Nucleus accumbens (tissue), 56 donors: ENCODE measurements around the gene LPCAT3.
"Not testable (repeated sequence)": the region's sequence is repeated elsewhere in the genome, so short reads cannot be mapped to it uniquely, and the experiment has no call there.

Source experiments
- DNase-seq, 56 donors: peaks; one replicate each; lab custom pipeline; 2025; lab: John Stamatoyannopoulos, UW

The LPCAT3 gene

DNA sequence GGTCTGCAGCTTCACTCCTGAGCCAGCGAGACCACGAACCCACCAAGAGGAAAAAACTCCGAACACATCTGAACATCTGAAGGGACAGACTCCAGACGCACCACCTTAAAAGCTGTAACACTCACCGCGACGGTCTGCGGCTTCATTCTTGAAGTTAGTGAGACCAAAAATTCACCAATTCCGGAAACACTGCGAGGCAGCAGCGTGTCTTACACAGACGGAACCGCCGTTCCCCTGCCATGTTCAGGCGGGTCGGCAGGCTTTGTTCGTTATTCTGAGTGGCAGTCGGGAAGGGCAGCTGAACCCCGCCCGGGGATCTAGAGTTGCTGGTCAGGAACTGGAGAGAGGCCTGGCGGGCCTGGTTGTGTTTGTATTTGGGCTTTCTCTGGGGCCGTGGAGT, 20.3 kb upstream of the LPCAT3 start:
- DNase-seq, result no peak

DNA sequence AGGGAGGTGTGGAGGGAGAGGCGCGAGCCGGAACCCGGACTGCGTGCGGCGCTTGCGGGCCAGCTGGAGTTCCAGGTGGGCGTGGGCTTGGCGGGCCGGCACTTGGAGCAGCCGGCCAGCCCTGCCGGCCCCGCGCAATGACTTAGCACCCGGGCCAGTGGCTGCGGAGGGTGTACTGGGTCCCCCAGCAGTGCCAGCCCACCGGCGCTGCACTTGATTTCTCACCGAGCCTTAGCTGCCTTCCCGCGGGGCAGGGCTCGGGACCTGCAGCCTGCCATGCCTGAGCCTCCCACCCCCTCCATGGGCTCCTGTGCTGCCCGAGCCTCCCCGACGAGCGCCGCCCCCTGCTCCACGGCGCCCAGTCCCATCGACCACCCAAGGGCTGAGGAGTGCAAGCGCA, 19.1 kb upstream of the LPCAT3 start:
- DNase-seq, result not testable (repeated sequence)

DNA sequence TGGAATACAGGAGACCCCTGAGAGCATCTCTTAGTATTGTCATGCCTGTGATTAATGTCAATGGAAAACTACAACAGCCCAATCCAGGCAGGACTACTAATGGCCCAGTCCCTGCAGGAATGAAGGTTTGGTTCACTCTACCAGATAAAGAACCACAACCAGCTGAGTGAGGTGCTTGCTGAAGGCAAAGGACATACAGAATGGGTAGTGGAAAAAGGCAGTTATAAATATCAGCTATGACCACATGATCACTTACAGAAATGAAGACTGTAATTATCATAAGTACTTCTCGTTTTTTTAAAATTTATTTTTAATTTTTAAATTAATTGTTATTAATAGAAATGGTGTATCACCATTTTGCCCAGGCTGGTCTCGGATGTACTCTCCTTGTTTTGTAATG, 17.2 kb upstream of the LPCAT3 start:
- DNase-seq, result no peak

DNA sequence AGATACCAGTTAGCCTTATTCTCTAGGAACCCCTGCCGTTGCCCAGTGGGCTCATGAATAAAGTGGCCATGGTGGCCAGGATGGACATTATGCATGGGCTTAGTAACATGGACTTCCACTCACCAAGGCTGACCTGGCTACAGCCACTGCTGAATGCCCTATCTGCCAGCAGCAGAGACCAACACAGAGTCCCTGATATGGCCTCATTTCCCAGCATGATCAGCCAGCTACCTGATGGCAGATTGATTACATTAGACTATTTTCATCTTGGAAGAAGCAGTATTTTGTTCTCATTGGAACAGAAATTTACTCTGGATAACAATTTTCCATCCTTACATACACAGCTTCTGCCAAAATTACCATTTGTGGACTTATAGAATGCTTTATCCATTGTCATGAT, 16.2 kb upstream of the LPCAT3 start:
- no peak for DNase-seq

DNA sequence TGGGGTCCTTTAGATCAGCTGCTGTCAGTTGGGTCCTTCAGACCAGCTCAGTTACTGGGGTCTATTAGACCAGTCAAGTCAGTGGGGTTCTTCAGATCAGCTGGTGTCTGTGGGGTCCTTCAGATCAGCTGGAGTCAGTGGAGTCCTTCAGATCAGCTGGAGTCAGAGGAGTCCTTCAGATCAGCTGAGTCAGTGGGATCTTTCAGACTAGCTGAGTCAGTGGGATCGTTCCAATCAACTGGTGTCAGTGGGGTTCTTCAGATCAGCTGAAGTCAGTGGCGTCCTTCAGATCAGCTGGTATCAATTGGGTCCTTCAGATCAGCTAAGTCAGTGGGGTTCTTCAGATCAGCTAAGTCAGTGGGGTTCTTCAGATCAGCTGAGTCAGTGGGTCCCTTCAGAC, 14.7 kb upstream of the LPCAT3 start:
- no peak for DNase-seq

DNA sequence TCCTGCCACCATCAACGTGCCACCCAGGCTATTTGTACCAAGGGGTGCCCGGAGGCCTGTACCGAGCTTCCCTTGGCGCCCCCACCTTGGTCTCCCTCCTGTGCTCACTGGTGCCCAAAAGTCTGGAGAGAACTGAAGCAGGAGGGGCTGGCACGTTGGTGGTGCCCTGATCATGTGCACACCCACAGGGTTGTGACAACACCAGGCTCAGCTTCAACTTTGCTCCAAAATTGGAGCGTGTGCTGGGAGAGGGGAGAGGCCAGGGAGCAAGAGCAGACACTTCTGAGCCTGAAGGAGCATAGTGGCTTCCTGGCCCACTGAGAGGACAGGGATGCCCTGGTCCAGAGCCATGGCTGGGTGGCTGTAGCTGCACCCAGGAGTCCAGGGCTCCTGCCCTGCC, 13.0 kb upstream of the LPCAT3 start:
- no peak for DNase-seq

DNA sequence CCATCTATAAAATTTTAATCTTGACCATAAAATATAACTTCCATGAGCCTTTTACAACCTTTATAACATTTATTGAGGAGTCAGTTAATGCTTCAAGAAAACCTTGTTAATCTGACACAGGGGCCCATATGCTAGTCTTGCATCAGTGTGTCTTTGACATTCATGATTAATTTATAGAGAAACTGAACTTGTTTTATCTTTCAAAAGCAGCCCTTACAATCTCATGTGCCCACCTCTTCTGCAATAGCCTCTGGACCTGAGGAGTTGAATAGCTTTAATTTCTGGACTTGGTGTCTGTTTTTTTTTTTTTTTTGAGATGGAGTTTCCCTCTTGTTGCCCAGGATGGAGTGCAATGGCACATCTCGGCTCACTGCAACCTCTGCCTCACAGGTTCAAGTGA, 8.6 kb upstream of the LPCAT3 start:
- DNase-seq, result no peak

DNA sequence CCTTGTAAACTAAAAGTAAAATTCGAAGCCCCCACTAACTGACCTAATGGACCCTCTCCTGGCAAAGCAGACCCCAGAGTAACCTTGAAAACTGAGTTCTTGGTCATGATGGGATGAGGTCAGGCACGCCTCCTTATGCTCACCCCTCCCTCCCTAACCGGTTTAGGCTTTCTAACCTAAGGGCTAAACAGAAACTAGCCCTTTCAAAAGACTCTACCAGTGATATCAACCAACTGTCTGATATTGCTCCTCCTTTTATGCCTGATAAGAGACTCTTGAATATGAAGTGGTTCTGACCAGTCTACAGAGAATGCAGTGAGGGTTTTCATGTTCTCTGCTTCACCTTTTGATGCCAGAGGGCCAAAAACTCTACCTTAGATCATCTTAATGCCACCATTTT, 4.8 kb upstream of the LPCAT3 start:
- DNase-seq, result no peak

DNA sequence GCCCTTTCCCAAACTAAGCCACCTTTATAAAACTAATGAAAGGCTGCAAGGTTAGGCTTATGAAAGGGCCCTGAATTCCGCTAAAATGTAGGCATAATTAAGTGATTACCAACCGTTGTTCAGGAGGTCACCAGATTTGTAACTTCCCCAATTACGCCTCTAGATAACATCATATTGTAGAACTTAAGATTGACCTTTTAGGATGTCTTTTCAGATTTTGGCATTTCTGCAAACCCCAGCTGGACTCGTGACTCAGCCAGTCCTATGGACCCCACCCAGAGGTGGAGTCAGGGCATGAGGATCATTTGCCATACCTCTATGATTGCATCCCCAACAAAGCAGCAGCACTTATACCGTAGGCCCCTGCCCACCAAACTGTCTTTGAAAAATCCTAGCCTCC, 3.7 kb upstream of the LPCAT3 start:
- DNase-seq, result no peak

DNA sequence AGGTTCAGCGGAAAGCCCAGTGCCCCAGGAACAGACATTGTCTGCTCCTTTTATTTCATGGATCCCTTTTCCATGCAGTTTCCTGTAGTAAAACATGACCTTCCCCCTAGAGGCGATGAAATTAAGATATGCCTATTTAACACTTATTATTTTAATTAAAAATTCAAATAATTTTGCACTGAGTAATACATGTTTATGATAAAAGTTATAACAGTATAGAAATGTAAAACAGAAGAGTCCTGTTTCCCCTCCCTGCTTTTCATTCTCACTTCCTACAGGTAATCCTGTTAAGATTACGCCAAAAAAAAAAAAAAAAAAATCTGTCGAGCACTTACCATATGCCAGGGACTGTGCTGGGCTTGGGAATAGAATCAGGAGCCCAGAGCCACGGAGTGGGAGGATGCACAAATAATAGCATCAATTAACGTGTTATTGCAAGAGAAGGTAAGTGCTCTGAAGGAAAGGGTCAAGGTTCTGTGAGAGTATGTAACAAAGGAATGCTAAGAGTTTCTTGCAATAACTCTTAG, 830 bp upstream of the LPCAT3 start:
- no peak for DNase-seq

DNA sequence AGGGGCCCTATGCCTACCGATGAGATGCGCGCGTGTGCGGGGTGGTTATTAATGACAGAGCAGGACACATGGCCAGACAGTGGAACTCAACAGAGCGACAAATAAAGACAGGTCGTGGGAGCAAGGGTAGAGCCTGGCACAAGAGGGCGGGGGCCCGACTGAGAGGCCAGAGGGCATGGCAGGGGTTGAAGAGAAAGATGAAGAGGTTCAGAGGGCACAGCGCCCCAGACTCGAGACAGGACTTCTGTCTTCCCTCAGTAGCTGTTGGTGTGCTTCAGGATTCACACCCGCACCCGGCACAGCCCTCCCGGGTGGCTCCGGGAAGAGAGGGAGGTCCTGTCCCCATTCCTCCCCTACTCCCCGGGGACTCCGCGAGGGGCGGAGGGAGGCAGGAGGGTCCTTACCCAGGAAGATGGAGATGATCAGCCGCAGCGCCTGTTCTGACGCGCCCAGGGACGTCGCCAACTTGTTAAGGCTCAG, 366 bp downstream of the LPCAT3 start:
- DNase-seq, result peak in 9 of 56 donors; percentile 32 to 70 (median 53)

DNA sequence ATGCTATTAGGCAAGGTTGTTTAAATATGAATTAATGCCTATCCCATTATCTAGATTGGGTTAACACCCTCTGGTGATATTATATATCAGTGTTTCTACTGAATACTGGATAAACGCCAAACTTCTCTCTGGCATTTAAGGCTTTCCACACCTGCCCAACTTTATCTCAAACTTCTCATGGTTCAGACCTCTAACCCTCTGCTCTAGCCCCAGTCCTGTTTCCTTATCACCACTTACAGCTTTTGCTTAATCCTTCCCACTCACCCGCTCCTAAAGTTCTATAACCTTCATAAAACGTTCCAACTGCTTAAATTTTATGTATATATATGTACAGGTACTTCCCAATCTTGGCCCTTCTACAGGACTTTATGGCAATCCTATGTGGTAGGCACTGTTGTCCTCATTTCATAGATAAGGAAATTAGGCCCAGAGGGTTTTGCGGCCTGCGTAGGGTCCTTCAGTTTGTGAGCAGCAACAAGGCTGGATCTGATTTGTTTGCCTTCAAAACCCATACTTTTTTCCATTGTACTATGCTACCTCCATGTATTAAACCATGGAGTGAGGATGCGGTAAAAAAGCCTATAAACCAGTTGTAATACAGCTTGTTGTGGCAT, 1.2 kb downstream of the LPCAT3 start:
- DNase-seq, result no peak

DNA sequence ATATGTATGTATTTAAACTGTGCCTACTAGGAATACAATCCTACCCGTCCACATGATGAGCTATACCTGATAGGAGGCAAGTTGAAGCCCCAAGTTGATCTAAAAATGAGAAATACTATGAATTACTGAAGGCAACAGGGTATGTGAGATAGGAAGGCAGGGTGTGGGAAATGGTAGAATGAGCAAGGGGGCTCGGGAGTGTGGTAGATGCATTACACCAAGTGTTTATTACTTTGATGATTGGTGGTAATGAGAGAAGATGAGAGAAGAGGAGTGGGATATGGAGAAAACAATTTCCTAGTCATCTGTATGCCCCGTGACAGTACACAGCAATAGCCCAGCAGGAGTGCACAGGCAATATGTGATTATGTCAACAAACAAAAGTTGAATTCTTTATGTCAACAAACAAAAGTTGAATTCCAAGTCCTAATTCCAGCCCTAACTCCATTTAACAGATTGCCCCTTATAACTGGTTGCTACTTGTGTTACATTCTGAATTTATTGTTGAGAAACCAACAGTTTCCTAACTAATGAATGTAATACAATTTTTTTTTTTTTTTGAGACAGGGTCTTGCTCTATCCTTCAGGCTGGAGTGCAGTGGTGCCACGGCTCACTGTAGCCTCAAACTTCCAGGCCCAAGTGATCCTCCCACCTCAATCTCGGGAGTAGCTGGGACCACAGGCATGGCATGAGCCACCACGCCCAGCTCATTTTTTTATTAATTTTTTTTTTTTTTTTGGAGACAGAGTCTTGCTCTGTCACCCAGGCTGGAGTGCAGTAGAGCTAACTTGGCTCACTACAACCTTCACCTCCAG, 2.5 kb downstream of the LPCAT3 start:
- DNase-seq, result no peak

DNA sequence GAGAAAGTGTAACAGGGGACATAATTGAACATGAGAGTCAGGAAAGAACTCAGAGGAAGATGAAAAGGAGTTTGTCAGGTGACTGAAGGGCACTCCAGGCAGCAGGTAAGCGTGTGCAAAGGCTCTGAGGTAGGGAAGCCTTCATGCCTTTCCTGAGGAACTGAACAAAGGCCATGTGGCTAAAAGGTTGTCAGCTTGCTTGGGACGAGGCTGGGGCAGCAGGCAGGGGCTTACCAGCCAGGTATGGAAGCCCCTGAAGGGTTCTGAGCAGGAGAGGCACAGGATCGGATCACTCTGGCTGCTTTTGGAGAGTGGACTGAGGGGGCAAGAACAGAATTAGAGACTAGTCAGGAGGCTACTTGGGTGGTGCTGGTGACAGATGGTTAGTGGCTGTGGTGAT, 5.2 kb downstream of the LPCAT3 start:
- DNase-seq, result no peak

DNA sequence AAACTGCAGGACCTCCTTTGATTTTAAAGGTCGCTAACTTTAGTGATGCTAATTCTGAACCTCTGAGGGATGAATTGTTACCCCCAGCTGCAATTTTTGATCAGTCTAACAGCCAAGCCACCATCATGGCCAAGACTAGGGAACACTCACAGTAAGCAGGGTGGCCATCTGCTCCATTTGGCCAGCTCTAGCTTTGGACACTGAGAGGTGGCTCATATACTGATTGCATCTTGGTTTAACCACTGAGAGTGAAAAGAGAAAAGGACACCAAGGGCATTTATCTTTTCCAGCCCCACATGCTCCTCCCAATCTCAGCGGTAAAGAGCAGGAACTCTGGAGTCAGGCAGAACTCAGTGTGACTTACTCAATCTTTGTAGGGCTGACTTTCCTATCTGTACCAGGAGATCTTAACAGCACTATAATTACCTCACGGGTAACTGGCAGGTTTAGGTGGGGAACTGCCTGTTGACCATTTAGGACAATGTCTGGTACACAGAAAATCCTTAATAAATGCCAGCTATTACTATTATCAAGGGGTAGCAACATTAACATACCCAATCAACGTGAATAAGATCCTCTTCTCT, 6.2 kb downstream of the LPCAT3 start:
- DNase-seq, result no peak

DNA sequence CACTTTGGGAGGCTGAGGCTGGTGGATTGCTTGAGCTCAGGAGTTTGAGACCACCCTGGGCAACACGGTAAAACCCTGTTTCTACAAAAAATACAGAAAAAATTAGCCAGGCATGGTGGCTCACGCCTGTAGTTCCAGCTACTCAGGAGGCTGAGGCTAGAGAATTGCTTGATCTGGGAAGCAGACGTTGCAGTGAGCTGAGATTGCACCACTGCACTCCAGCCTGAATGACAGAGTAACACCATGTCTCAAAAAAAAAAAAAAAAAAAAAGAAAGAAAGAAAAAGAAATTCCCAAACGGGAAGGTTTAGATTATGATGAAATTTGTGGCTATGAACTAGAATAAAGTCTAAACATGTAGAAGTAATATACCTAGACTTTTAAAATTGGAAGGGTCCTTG, 6.9 kb downstream of the LPCAT3 start:
- DNase-seq, result not testable (repeated sequence)

DNA sequence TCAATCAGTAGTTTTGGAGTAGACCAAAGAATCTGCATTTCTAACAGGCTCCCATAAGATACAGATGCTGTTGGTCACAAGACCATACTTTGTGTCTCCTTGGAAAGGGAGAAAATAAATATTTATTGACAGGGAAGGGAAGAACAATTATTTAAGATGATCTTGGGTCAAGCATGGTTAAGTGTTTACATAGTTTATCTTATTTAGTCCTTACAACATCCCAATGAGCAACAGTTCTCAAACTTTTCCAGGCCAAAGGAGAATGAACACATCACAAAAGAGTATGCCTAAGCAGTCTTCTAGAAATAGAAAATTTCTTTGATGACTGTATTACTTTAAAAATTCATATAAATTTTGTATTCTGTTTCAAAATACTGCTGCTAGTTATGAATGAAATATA, 8.8 kb downstream of the LPCAT3 start:
- DNase-seq, result no peak

DNA sequence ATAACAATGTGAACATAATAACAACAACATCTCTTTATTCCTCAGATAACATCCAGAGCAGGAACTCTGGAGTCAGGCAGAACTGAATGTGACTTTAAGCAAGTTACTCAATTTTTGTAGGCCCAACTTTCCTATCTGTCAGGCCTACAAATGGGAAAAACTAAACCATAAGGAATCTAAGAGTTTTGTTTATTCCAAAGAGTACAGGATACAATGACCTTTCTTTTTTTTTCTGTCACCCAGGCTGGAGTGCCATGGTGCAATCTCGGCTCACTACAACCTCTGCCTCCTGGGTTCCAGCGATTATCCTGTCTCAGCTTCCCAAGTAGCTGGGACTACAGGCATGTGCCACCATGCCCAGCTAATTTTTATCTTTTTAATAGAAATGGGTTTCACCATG, 9.4 kb downstream of the LPCAT3 start:
- DNase-seq, result no peak

DNA sequence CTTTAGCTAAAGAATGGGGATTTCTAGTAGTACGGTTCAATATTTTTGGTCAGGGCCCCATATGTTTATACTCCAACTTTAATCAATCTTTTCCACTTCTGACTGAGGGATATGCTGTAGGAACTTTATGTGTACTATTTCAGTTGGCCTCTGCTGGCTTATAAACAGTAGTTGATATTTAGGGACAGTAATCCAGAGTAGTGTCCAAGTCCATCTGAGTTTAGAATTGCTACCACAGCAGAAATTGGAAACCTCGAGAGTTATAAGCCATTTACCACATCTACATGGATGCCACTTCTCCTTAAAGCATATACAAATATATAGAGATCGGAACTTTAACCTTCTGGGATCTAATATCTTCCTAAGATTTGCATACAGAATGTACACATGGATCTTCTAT, 11.6 kb downstream of the LPCAT3 start:
- DNase-seq, result no peak

DNA sequence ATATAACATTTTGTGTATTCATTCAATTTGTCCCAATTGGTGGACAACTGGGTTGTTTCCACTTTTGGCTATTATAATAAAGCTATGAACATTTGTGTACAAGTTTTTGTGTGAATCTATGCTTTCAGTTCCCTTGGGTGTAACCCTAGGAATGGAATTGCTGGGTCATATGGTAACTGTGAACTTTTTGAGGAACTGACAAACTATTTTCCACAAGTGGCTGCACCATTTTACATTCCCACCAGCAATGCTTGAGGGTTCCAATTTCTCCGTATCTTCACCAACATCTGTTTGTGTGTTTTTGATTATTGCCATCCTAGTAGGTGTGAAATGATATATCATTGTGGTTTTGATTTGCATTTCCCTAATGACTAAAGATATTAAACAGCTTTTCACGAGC, 13.0 kb downstream of the LPCAT3 start:
- DNase-seq, result no peak

DNA sequence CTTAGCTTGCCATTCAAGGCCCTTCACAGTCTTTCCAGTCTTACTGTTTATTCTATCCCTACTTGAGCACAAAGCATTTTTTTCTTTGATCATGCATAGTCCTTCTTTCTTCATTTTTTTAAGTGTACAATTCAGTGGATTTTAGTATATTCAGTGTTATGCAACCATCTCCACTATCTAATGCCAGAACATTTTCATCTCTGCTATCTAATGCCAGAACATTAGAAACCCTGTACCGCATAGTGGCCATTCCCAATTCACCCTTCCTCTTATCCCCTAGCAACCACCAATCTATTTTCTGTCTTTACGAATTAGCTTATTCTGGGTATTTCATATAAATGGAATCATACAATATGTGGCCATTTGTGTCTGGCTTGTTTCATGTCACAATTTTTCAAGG, 13.4 kb downstream of the LPCAT3 start:
- DNase-seq, result no peak
